GM19438 (cell line): ENCODE results near the gene PAMR1.
"Not testable (repeated sequence)": the region's sequence is repeated elsewhere in the genome, so short reads cannot be mapped to it uniquely, and the experiment has no call there.

ENCODE experiments used
- ATAC-seq: cut with Tn5 transposase; IDR thresholded peaks from one replicate; pipeline ENCODE4 v1.9.1; 2021; ENCODE audit warnings: low read depth; ENCODE audit not compliant: unreplicated experiment

The PAMR1 gene

GRCh38 chr11:35525501-35526175 lies at the start of gene PAMR1:
PAMR1 (minus strand) TSS chr11:35525616; CDS start chr11:35525585, 31 bp downstream.
- ATAC-seq: no peak

- no peak for ATAC-seq
Measured at GRCh38 chr11:35571696-35572095, 46.3 kb upstream of the PAMR1 start.

GRCh38 chr11:35567737-35568465 lies 42.5 kb upstream of the PAMR1 start:
- ATAC-seq: no peak

- no peak for ATAC-seq
Measured at GRCh38 chr11:35566885-35567284, 41.5 kb upstream of the PAMR1 start.

GRCh38 chr11:35566181-35566580 lies 40.8 kb upstream of the PAMR1 start:
- ATAC-seq: no peak

GRCh38 chr11:35564245-35564595 lies 38.8 kb upstream of the PAMR1 start:
- no peak for ATAC-seq

GRCh38 chr11:35563484-35564244 lies 38.2 kb upstream of the PAMR1 start:
- ATAC-seq: no peak

- ATAC-seq: no peak
Measured at GRCh38 chr11:35559949-35560348, 34.5 kb upstream of the PAMR1 start.

- no peak for ATAC-seq
Measured at GRCh38 chr11:35558513-35558912, 33.1 kb upstream of the PAMR1 start.

GRCh38 chr11:35555488-35555887 lies 30.1 kb upstream of the PAMR1 start:
- no peak for ATAC-seq

- ATAC-seq: no peak
Measured at GRCh38 chr11:35554491-35555437, 29.3 kb upstream of the PAMR1 start.

GRCh38 chr11:35553831-35554230 lies 28.4 kb upstream of the PAMR1 start:
- ATAC-seq: no peak

- ATAC-seq: no peak
Measured at GRCh38 chr11:35553021-35553420, 27.6 kb upstream of the PAMR1 start.

- no peak for ATAC-seq
Measured at GRCh38 chr11:35552616-35553015, 27.2 kb upstream of the PAMR1 start.

GRCh38 chr11:35550374-35551036 lies 25.1 kb upstream of the PAMR1 start:
- ATAC-seq: no peak

GRCh38 chr11:35549787-35550186 lies 24.4 kb upstream of the PAMR1 start:
- ATAC-seq: no peak

GRCh38 chr11:35548925-35549561 lies 23.6 kb upstream of the PAMR1 start:
- no peak for ATAC-seq

GRCh38 chr11:35547995-35548394 lies 22.6 kb upstream of the PAMR1 start:
- ATAC-seq: not testable (repeated sequence)

GRCh38 chr11:35546317-35546716 lies 20.9 kb upstream of the PAMR1 start:
- ATAC-seq: no peak
